Natural killer cell treated with Interleukin-12 subunit alpha and Interleukin-12 subunit beta and Interleukin-15 and Interleukin-18, amount 100 ng/mL, for 72 hours (primary cell): ENCODE results near the gene TMSB15A. TPM values are rescaled to one million over a fixed set of nuclear protein-coding genes. Genes with fewer than 3 reads are reported as not detected.
"Not testable (repeated sequence)": the region's sequence is repeated elsewhere in the genome, so short reads cannot be mapped to it uniquely, and the experiment has no call there.

ENCODE experiments used
- ATAC-seq, 2 donors: fragments of 150-1000 bp; cut with Tn5 transposase in 1 of 2; sonication (Bioruptor Pico), chemical (Tn5 transposase) in 1 of 2; 2 replicates each; pipeline ENCODE4 v1.10.0; 2021
- DNase-seq: peaks from one replicate; pipeline ENCODE4 v3.0.0; 2022; ENCODE audit warnings: low spot score
- H3K27ac Mint-ChIP-seq, 2 donors: 1 replicate in 1 of 2; 2 replicates in 1 of 2; pipeline ENCODE4 v1.8.0; 2022; ENCODE audit warnings: mixed read lengths in 2 of 2, mild to moderate bottlenecking in 1 of 2, moderate library complexity in 1 of 2
- H3K27me3 Mint-ChIP-seq, 2 donors: 1 replicate in 1 of 2; 2 replicates in 1 of 2; pipeline ENCODE4 v1.8.0; 2022; ENCODE audit warnings: mixed read lengths in 2 of 2
- H3K36me3 Mint-ChIP-seq: one replicate; pipeline ENCODE4 v1.8.0; 2022; ENCODE audit warnings: mixed read lengths
- H3K4me1 Mint-ChIP-seq, 2 donors: 1 replicate in 1 of 2; 2 replicates in 1 of 2; pipeline ENCODE4 v1.8.0; 2022; ENCODE audit warnings: low read depth in 2 of 2, mixed read lengths in 2 of 2, mild to moderate bottlenecking in 1 of 2
- H3K4me3 Mint-ChIP-seq: one replicate; pipeline ENCODE4 v1.8.0; 2022; ENCODE audit warnings: mixed read lengths
- H3K9me3 Mint-ChIP-seq: 2 replicates; pipeline ENCODE4 v1.8.0; 2022; ENCODE audit warnings: mixed read lengths
- total RNA-seq, 2 donors: library from RNA; stranded (reverse); gene quantifications; one replicate each; pipeline ENCODE4 v1.2.3, GENCODE V29; 2022

Gene TMSB15A
- not detected for total RNA-seq

GRCh38 chrX:102515975-102516941 is at the start of gene TMSB15A:
Gene TMSB15A, minus strand, starts transcription at chrX:102516739.
- no peaks in the 10 kb centered on the region for H3K9me3 Mint-ChIP-seq
- H3K36me3 Mint-ChIP-seq = no peaks in the 10 kb centered on the region
- no peak within 1 kb of the TSS for H3K27ac Mint-ChIP-seq
- H3K4me1 Mint-ChIP-seq = no peaks in the 10 kb centered on the region
- no peak for DNase-seq
- peak; percentile 88 for ATAC-seq
- H3K27me3 Mint-ChIP-seq = peaks cover 8 to 19% of the 10 kb centered on the region in 2 donors
- peak within 1 kb of the TSS; percentile 80 for H3K4me3 Mint-ChIP-seq

GRCh38 chrX:102560423-102561068 is 44.0 kb upstream of the TMSB15A start:
- ATAC-seq = peak in 1 of 2 donors; percentile 37
- Mint-ChIP-seq H3K27ac (no peak overlapping the region), H3K36me3 (no peaks in the 10 kb centered on the region)

GRCh38 chrX:102558607-102559006 is 42.1 kb upstream of the TMSB15A start:
- H3K27ac Mint-ChIP-seq = no peak overlapping the region
- DNase-seq (no peak), ATAC-seq (no peak)
- H3K4me3 Mint-ChIP-seq = no peak overlapping the region
- no peaks in the 10 kb centered on the region for H3K9me3 Mint-ChIP-seq
- peaks cover 6 to 14% of the 10 kb centered on the region in 2 donors for H3K27me3 Mint-ChIP-seq
- H3K36me3 Mint-ChIP-seq = no peaks in the 10 kb centered on the region
- H3K4me1 Mint-ChIP-seq = no peaks in the 10 kb centered on the region

More at GRCh38 chrX:102560423-102561068, 44.0 kb upstream of the TMSB15A start:
- Mint-ChIP-seq H3K4me1 (no peaks in the 10 kb centered on the region), H3K9me3 (no peaks in the 10 kb centered on the region), H3K4me3 (no peak overlapping the region), H3K27me3 (peaks cover 6 to 14% of the 10 kb centered on the region in 2 donors)
- DNase-seq = no peak

GRCh38 chrX:102548231-102548630 is 31.7 kb upstream of the TMSB15A start:
- no peaks in the 10 kb centered on the region for H3K36me3 Mint-ChIP-seq
- no peak overlapping the region for H3K27ac Mint-ChIP-seq
- DNase-seq (no peak), ATAC-seq (no peak)
- no peak overlapping the region for H3K4me3 Mint-ChIP-seq
- H3K27me3 Mint-ChIP-seq = peaks cover 0 to 12% of the 10 kb centered on the region in 2 donors
- H3K4me1 Mint-ChIP-seq = peaks cover 0 to 8% of the 10 kb centered on the region in 2 donors
- no peaks in the 10 kb centered on the region for H3K9me3 Mint-ChIP-seq

GRCh38 chrX:102546828-102547493 is 30.4 kb upstream of the TMSB15A start:
- peak in 1 of 2 donors; percentile 74 for ATAC-seq
- no peak overlapping the region for H3K4me3 Mint-ChIP-seq
- peaks cover 0 to 8% of the 10 kb centered on the region in 2 donors for H3K4me1 Mint-ChIP-seq
- H3K36me3 Mint-ChIP-seq = no peaks in the 10 kb centered on the region
- peaks cover 3 to 18% of the 10 kb centered on the region in 2 donors for H3K27me3 Mint-ChIP-seq
- no peaks in the 10 kb centered on the region for H3K9me3 Mint-ChIP-seq
- DNase-seq = no peak
- peak overlapping the region in 1 of 2 donors; percentile 53 for H3K27ac Mint-ChIP-seq

GRCh38 chrX:102546175-102546574 is 29.6 kb upstream of the TMSB15A start:
- peaks cover 9 to 21% of the 10 kb centered on the region in 2 donors for H3K27me3 Mint-ChIP-seq
- DNase-seq, H3K9me3 Mint-ChIP-seq, ATAC-seq, H3K27ac Mint-ChIP-seq, H3K4me1 Mint-ChIP-seq, H3K36me3 Mint-ChIP-seq, H3K4me3 Mint-ChIP-seq: not testable (repeated sequence)

GRCh38 chrX:102535958-102536357 is 19.4 kb upstream of the TMSB15A start:
- no peak for ATAC-seq
- Mint-ChIP-seq H3K27me3 (peaks cover 31 to 34% of the 10 kb centered on the region in 2 donors), H3K4me3 (no peak overlapping the region), H3K4me1 (no peaks in the 10 kb centered on the region), H3K27ac (no peak overlapping the region), H3K36me3 (peaks cover 7% of the 10 kb centered on the region), H3K9me3 (no peaks in the 10 kb centered on the region)
- no peak for DNase-seq

GRCh38 chrX:102517326-102517725 is 787 bp upstream of the TMSB15A start:
- DNase-seq (no peak), ATAC-seq (no peak)
- H3K9me3 Mint-ChIP-seq = no peaks in the 10 kb centered on the region
- H3K4me1 Mint-ChIP-seq = no peaks in the 10 kb centered on the region
- H3K4me3 Mint-ChIP-seq = peak overlapping the region; percentile 27
- H3K36me3 Mint-ChIP-seq = no peaks in the 10 kb centered on the region
- peaks cover 8 to 19% of the 10 kb centered on the region in 2 donors for H3K27me3 Mint-ChIP-seq
- H3K27ac Mint-ChIP-seq = no peak overlapping the region

GRCh38 chrX:102514536-102514935 is 2.0 kb downstream of the TMSB15A start:
- Mint-ChIP-seq H3K36me3 (no peaks in the 10 kb centered on the region), H3K9me3 (no peaks in the 10 kb centered on the region), H3K27me3 (peaks cover 15 to 24% of the 10 kb centered on the region in 2 donors), H3K27ac (no peak overlapping the region), H3K4me1 (no peaks in the 10 kb centered on the region), H3K4me3 (no peak overlapping the region)
- DNase-seq (no peak), ATAC-seq (no peak)

- no peak for DNase-seq
- Mint-ChIP-seq H3K36me3 (no peaks in the 10 kb centered on the region), H3K4me1 (no peaks in the 10 kb centered on the region), H3K27ac (no peak overlapping the region), H3K4me3 (no peak overlapping the region), H3K27me3 (peaks cover 0 to 8% of the 10 kb centered on the region in 2 donors), H3K9me3 (no peaks in the 10 kb centered on the region)
- ATAC-seq = no peak
Observed at GRCh38 chrX:102498732-102499131, 17.8 kb downstream of the TMSB15A start.

- H3K27ac Mint-ChIP-seq = no peak overlapping the region
- no peaks in the 10 kb centered on the region for H3K36me3 Mint-ChIP-seq
- H3K4me3 Mint-ChIP-seq = no peak overlapping the region
- DNase-seq (no peak), ATAC-seq (no peak)
- H3K9me3 Mint-ChIP-seq = no peaks in the 10 kb centered on the region
- H3K4me1 Mint-ChIP-seq = no peaks in the 10 kb centered on the region
- peaks cover 0 to 9% of the 10 kb centered on the region in 2 donors for H3K27me3 Mint-ChIP-seq
Observed at GRCh38 chrX:102491766-102492165, 24.8 kb downstream of the TMSB15A start.

GRCh38 chrX:102478765-102479164 is 37.8 kb downstream of the TMSB15A start:
- not testable (repeated sequence) for H3K4me1 Mint-ChIP-seq, H3K27ac Mint-ChIP-seq, H3K27me3 Mint-ChIP-seq, ATAC-seq, DNase-seq, H3K9me3 Mint-ChIP-seq, H3K4me3 Mint-ChIP-seq, H3K36me3 Mint-ChIP-seq

- H3K36me3 Mint-ChIP-seq, H3K4me3 Mint-ChIP-seq, H3K4me1 Mint-ChIP-seq, H3K27ac Mint-ChIP-seq, H3K27me3 Mint-ChIP-seq, DNase-seq, H3K9me3 Mint-ChIP-seq: not testable (repeated sequence)
- ATAC-seq = peak in 1 of 2 donors; percentile 52
Observed at GRCh38 chrX:102471762-102472220, 44.7 kb downstream of the TMSB15A start, which contains the start of gene TCP11X2. Gene TCP11X2, minus strand, starts transcription at chrX:102471812.
